HepG2 (cell line): Measurements from ENCODE around the gene CRYAA. TPM values are rescaled to one million over a fixed set of nuclear protein-coding genes. Genes with fewer than 3 reads are reported as not detected.

ENCODE experiments used
- FOXJ3 ChIP-seq: sonication (generic); formaldehyde crosslinking; IDR thresholded peaks from 2 replicates; pipeline ENCODE4 v1.4.0; 2020; ENCODE audit warnings: missing genetic modification reagents, mild to moderate bottlenecking, borderline replicate concordance
- MATR3 ChIP-seq: sonication (generic); formaldehyde crosslinking; IDR thresholded peaks from 2 replicates; pipeline ENCODE4 v1.4.0; 2020; ENCODE audit warnings: missing genetic modification reagents
- NCOR1 ChIP-seq: fragments of 200-600 bp; sonication (generic); IDR thresholded peaks from 2 replicates; pipeline ENCODE4 v1.7.0; 2017; ENCODE audit warnings: antibody characterized with exemption, low read length, borderline replicate concordance
- NFYB ChIP-seq: sonication (generic); formaldehyde crosslinking; IDR thresholded peaks from 2 replicates; pipeline ENCODE4 v1.4.0; 2020; ENCODE audit warnings: missing genetic modification reagents
- RARA ChIP-seq: IDR thresholded peaks from 2 replicates; pipeline ENCODE4 v1.6.1; 2016; ENCODE audit warnings: missing genetic modification reagents, missing compliant biosample characterization
- RNF2 ChIP-seq: fragments of 450-650 bp; conservative IDR thresholded peaks from 2 replicates; pipeline ENCODE4 v1.6.1; 2016; ENCODE audit warnings: low read depth
- SRSF4 ChIP-seq: fragments of 200-400 bp; formaldehyde crosslinking; IDR thresholded peaks from one replicate; pipeline ENCODE4 v1.6.1; 2018; ENCODE audit warnings: mild to moderate bottlenecking, low read depth, low read length, moderate library complexity; ENCODE audit not compliant: poor library complexity, severe bottlenecking
- ZBTB7B ChIP-seq: sonication (generic); formaldehyde crosslinking; IDR thresholded peaks from 2 replicates; pipeline ENCODE4 v1.4.0; 2020; ENCODE audit warnings: missing genetic modification reagents
- ZNF251 ChIP-seq: sonication (generic); formaldehyde crosslinking; IDR thresholded peaks from 2 replicates; pipeline ENCODE4 v1.9.0; 2021; ENCODE audit warnings: mild to moderate bottlenecking, missing genetic modification reagents
- ZNF331 ChIP-seq: sonication (generic); formaldehyde crosslinking; IDR thresholded peaks from 2 replicates; pipeline ENCODE4 v1.4.0; 2020; ENCODE audit warnings: missing genetic modification reagents
- ZNF724P ChIP-seq: sonication (generic); formaldehyde crosslinking; IDR thresholded peaks from 2 replicates; pipeline ENCODE4 v1.8.0; 2022; ENCODE audit warnings: missing genetic modification reagents, borderline replicate concordance
- ZNF839 ChIP-seq: sonication (generic); formaldehyde crosslinking; IDR thresholded peaks from 2 replicates; pipeline ENCODE4 v1.4.0; 2020; ENCODE audit warnings: missing genetic modification reagents, mild to moderate bottlenecking, borderline replicate concordance
- polyA plus RNA-seq, 8 experiments: library from polyadenylated mRNA; depleted of rRNA in 3 of 8; stranded (reverse) in 7 of 8; unstranded in 1 of 8; fragments of >200 nt; fragmentation: Illumina TruSeq in 4 of 8; extraction: Trizol in 4 of 8; gene quantifications; 2 replicates each; pipeline versions ENCODE4 v1.2.1 to v1.2.3, GENCODE V29; 2011 to 2016; ENCODE audit warnings: low read depth in 4 of 8, missing spikeins in 1 of 8, mixed read lengths in 1 of 8; ENCODE audit not compliant: insufficient read depth in 1 of 8
- total RNA-seq, 5 experiments: library from RNA; depleted of rRNA; stranded (reverse); fragments of >200 nt; fragmentation: Illumina TruSeq; extraction: Trizol; gene quantifications; 2 replicates each; pipeline ENCODE4 v1.2.3, GENCODE V29; 2016; ENCODE audit warnings: low read depth in 1 of 5
- TF ChIP-seq, protein P1 (sequence below): IDR thresholded peaks from 2 replicates; pipeline ENCODE4 v1.6.1; 2012; ENCODE audit warnings: inconsistent platforms
- TF ChIP-seq, protein P2 (sequence below): sonication (generic); formaldehyde crosslinking; IDR thresholded peaks from 2 replicates; pipeline ENCODE4 v1.8.1; 2023; ENCODE audit warnings: mild to moderate bottlenecking, inconsistent platforms, moderate library complexity, missing genetic modification reagents, borderline replicate concordance
- TF ChIP-seq, protein P3 (sequence below): sonication (generic); formaldehyde crosslinking; IDR thresholded peaks from 2 replicates; pipeline ENCODE4 v1.8.0; 2022; ENCODE audit warnings: mild to moderate bottlenecking, missing genetic modification reagents; ENCODE audit not compliant: insufficient replicate concordance
- TF ChIP-seq, protein P4 (sequence below): IDR thresholded peaks from 2 replicates; pipeline ENCODE4 v1.6.1; 2016; ENCODE audit warnings: low read depth, borderline replicate concordance
- TF ChIP-seq, protein P5 (sequence below): sonication (generic); formaldehyde crosslinking; IDR thresholded peaks from 2 replicates; pipeline ENCODE4 v1.9.0; 2021; ENCODE audit warnings: mild to moderate bottlenecking, missing genetic modification reagents
- TF ChIP-seq, protein P6 (sequence below): sonication (generic); formaldehyde crosslinking; IDR thresholded peaks from 2 replicates; pipeline ENCODE4 v1.4.0; 2020; ENCODE audit warnings: low read depth, mild to moderate bottlenecking, missing genetic modification reagents

CRYAA gene
- total and polyA plus RNA-seq, 2 of the 13 experiments (the other 11 are each of a cell fraction or from before 2014, with no cell fraction given) = 5.6 to 8.6 TPM

DNA sequence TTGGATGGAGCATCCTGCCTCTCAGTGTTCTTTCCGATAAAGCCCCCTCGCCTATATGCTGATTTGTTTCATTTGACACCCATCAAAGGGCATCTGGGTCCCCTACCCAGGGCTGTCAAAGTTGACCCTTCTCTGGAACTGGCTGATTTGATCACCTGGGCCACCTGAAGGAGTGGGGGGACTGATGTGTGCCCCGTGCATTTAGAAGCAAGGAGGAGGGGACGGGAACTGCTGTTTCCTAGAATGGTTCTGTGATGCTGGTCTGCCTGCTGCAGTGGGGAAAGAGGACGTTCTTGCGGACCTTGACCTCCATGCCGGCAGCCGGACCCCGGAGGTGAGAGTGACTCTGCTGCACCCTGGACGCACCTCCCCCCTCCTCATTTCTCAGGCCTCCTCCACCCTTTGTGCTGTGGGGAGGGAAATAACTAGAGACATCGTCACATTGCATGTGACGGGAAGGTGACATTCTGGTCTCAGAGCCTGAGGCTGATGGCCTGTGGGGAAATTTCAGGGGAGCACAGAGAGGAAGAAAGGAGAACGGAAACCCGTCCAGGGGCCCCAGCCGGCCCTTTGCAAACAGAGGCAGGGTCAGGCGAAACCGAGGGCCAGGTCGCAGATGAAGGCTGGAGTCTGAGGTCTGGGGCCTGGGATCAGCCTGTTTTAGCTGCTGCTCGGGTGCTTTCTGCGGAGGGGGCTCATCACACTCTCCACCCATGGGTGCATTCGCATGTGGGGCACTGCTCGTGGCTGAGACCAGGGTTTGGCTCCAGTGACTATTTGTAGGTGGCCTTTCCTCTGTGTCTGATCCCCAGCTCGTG, 25.7 kb downstream of the CRYAA start (continued):
- 0 out of 2 replicates have a peak, but pooled peaks have one; percentile 56 for TF ChIP-seq ZNF724P (CRISPR knock-in tag)
- TF ChIP-seq, protein P1, sequence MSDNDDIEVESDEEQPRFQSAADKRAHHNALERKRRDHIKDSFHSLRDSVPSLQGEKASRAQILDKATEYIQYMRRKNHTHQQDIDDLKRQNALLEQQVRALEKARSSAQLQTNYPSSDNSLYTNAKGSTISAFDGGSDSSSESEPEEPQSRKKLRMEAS = peak; percentile 84
- no peak for TF ChIP-seq MATR3 (CRISPR knock-in tag)
- peak; percentile 72; the same call in 1 of the 2 replicates for TF ChIP-seq ZNF251
- no peak for TF ChIP-seq ZNF839
- TF ChIP-seq ZNF331 (CRISPR knock-in tag) = 0 out of 2 replicates have a peak, but pooled peaks have one; percentile 27
- TF ChIP-seq NCOR1 = peak; percentile 82
- TF ChIP-seq, protein P2, sequence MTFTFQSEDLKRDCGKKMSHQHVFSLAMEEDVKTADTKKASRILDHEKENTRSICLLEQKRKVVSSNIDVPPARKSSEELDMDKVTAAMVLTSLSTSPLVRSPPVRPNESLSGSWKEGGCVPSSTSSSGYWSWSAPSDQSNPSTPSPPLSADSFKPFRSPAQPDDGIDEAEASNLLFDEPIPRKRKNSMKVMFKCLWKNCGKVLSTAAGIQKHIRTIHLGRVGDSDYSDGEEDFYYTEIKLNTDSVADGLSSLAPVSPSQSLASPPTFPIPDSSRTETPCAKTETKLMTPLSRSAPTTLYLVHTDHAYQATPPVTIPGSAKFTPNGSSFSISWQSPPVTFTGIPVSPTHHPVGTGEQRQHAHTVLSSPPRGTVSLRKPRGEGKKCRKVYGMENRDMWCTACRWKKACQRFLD (CRISPR knock-in tag) = no peak
- TF ChIP-seq NFYB (CRISPR knock-in tag) = no peak
- TF ChIP-seq, protein P3, sequence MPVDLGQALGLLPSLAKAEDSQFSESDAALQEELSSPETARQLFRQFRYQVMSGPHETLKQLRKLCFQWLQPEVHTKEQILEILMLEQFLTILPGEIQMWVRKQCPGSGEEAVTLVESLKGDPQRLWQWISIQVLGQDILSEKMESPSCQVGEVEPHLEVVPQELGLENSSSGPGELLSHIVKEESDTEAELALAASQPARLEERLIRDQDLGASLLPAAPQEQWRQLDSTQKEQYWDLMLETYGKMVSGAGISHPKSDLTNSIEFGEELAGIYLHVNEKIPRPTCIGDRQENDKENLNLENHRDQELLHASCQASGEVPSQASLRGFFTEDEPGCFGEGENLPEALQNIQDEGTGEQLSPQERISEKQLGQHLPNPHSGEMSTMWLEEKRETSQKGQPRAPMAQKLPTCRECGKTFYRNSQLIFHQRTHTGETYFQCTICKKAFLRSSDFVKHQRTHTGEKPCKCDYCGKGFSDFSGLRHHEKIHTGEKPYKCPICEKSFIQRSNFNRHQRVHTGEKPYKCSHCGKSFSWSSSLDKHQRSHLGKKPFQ (CRISPR knock-in tag) = no peak
- 0 out of 2 replicates have a peak, but pooled peaks have one; percentile 52 for TF ChIP-seq RNF2
- peak; percentile 67; the same call in 1 of the 2 replicates for TF ChIP-seq ZBTB7B (CRISPR knock-in tag)
- TF ChIP-seq, protein P4, sequence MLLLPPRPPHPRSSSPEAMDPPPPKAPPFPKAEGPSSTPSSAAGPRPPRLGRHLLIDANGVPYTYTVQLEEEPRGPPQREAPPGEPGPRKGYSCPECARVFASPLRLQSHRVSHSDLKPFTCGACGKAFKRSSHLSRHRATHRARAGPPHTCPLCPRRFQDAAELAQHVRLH = 0 out of 2 replicates have a peak, but pooled peaks have one; percentile 22
- peak; percentile 63 for TF ChIP-seq RARA (CRISPR knock-in tag)
- TF ChIP-seq FOXJ3 = no peak
- TF ChIP-seq, protein P5, sequence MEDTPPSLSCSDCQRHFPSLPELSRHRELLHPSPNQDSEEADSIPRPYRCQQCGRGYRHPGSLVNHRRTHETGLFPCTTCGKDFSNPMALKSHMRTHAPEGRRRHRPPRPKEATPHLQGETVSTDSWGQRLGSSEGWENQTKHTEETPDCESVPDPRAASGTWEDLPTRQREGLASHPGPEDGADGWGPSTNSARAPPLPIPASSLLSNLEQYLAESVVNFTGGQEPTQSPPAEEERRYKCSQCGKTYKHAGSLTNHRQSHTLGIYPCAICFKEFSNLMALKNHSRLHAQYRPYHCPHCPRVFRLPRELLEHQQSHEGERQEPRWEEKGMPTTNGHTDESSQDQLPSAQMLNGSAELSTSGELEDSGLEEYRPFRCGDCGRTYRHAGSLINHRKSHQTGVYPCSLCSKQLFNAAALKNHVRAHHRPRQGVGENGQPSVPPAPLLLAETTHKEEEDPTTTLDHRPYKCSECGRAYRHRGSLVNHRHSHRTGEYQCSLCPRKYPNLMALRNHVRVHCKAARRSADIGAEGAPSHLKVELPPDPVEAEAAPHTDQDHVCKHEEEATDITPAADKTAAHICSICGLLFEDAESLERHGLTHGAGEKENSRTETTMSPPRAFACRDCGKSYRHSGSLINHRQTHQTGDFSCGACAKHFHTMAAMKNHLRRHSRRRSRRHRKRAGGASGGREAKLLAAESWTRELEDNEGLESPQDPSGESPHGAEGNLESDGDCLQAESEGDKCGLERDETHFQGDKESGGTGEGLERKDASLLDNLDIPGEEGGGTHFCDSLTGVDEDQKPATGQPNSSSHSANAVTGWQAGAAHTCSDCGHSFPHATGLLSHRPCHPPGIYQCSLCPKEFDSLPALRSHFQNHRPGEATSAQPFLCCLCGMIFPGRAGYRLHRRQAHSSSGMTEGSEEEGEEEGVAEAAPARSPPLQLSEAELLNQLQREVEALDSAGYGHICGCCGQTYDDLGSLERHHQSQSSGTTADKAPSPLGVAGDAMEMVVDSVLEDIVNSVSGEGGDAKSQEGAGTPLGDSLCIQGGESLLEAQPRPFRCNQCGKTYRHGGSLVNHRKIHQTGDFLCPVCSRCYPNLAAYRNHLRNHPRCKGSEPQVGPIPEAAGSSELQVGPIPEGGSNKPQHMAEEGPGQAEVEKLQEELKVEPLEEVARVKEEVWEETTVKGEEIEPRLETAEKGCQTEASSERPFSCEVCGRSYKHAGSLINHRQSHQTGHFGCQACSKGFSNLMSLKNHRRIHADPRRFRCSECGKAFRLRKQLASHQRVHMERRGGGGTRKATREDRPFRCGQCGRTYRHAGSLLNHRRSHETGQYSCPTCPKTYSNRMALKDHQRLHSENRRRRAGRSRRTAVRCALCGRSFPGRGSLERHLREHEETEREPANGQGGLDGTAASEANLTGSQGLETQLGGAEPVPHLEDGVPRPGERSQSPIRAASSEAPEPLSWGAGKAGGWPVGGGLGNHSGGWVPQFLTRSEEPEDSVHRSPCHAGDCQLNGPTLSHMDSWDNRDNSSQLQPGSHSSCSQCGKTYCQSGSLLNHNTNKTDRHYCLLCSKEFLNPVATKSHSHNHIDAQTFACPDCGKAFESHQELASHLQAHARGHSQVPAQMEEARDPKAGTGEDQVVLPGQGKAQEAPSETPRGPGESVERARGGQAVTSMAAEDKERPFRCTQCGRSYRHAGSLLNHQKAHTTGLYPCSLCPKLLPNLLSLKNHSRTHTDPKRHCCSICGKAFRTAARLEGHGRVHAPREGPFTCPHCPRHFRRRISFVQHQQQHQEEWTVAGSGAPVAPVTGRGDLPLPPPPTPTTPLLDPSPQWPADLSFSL (CRISPR knock-in tag) = peak; percentile 25; the same call in 1 of the 2 replicates
- no peak for TF ChIP-seq SRSF4
- TF ChIP-seq, protein P6, sequence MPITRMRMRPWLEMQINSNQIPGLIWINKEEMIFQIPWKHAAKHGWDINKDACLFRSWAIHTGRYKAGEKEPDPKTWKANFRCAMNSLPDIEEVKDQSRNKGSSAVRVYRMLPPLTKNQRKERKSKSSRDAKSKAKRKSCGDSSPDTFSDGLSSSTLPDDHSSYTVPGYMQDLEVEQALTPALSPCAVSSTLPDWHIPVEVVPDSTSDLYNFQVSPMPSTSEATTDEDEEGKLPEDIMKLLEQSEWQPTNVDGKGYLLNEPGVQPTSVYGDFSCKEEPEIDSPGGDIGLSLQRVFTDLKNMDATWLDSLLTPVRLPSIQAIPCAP = no peak
